Hematopoietic multipotent progenitor cell treated with erythropoietin and hydrocortisone succinate and interleukin-3 and kit ligand, for 6 days (in vitro differentiated cells): ENCODE data around the gene PDS5B.

ENCODE experiments used
- DNase-seq: peaks from one replicate; pipeline ENCODE4 v3.0.0-alpha.2; 2015

PDS5B gene

GRCh38 chr13:32731074-32731473, 144.8 kb downstream of the PDS5B start:
- no peak for DNase-seq

GRCh38 chr13:32731576-32731975, 145.3 kb downstream of the PDS5B start:
- peak; percentile 28 for DNase-seq

GRCh38 chr13:32733690-32734089, 147.4 kb downstream of the PDS5B start:
- no peak for DNase-seq

- DNase-seq: peak; percentile 37
Observed at GRCh38 chr13:32734511-32734910, 148.3 kb downstream of the PDS5B start.

- no peak for DNase-seq
Observed at GRCh38 chr13:32735859-32736258, 149.6 kb downstream of the PDS5B start.

GRCh38 chr13:32736648-32737047, 150.4 kb downstream of the PDS5B start:
- DNase-seq: no peak

- no peak for DNase-seq
Observed at GRCh38 chr13:32737111-32737571, 150.9 kb downstream of the PDS5B start.

- DNase-seq: no peak
Observed at GRCh38 chr13:32737679-32738078, 151.4 kb downstream of the PDS5B start.

- no peak for DNase-seq
Observed at GRCh38 chr13:32745509-32745908, 159.3 kb downstream of the PDS5B start.

- peak; percentile 50 for DNase-seq
Observed at GRCh38 chr13:32746474-32746873, 160.2 kb downstream of the PDS5B start.

- DNase-seq: peak; percentile 31
Observed at GRCh38 chr13:32748305-32748704, 162.1 kb downstream of the PDS5B start.

GRCh38 chr13:32751340-32751739, 165.1 kb downstream of the PDS5B start:
- no peak for DNase-seq

- peak; percentile 82 for DNase-seq
Observed at GRCh38 chr13:32752311-32752710, 166.1 kb downstream of the PDS5B start.

- DNase-seq: no peak
Observed at GRCh38 chr13:32752997-32753606, 166.8 kb downstream of the PDS5B start.

GRCh38 chr13:32754179-32754578, 167.9 kb downstream of the PDS5B start:
- no peak for DNase-seq

GRCh38 chr13:32759152-32759551, 172.9 kb downstream of the PDS5B start:
- DNase-seq: no peak

- no peak for DNase-seq
Observed at GRCh38 chr13:32761472-32761871, 175.2 kb downstream of the PDS5B start.

GRCh38 chr13:32779119-32779518, 192.9 kb downstream of the PDS5B start:
- DNase-seq: no peak

GRCh38 chr13:32781906-32782305, 195.7 kb downstream of the PDS5B start:
- no peak for DNase-seq

- peak; percentile 37 for DNase-seq
Observed at GRCh38 chr13:32783067-32783466, 196.8 kb downstream of the PDS5B start.

GRCh38 chr13:32790731-32791130, 204.5 kb downstream of the PDS5B start:
- DNase-seq: no peak

- DNase-seq: peak; percentile 5
Observed at GRCh38 chr13:32791545-32792172, 205.4 kb downstream of the PDS5B start.

- no peak for DNase-seq
Observed at GRCh38 chr13:32796754-32797153, 210.5 kb downstream of the PDS5B start.

GRCh38 chr13:32802159-32802558, 215.9 kb downstream of the PDS5B start:
- no peak for DNase-seq
